MM.1S (cell line): Measurements from ENCODE around the gene GNAT2.

ENCODE experiments used
- DNase-seq: peaks from one replicate; pipeline ENCODE4 v3.0.0-alpha.2; 2015
- H2AFZ ChIP-seq: fragments of 300-600 bp; sonication (generic); 2 replicates; pipeline ENCODE4 v1.6.0; 2016; ENCODE audit warnings: antibody characterized with exemption, low read length
- H3F3A ChIP-seq: fragments of 300-600 bp; sonication (generic); 2 replicates; pipeline ENCODE4 v1.6.1; 2016; ENCODE audit warnings: mild to moderate bottlenecking, antibody characterized with exemption, low read length, moderate library complexity, mixed read lengths; ENCODE audit not compliant: insufficient read depth
- H3K27ac ChIP-seq: fragments of 300-600 bp; sonication (generic); 2 replicates; pipeline ENCODE4 v1.5.1; 2016; ENCODE audit warnings: mild to moderate bottlenecking, low read length
- H3K27me3 ChIP-seq: fragments of 300-600 bp; sonication (generic); replicated peaks from 2 replicates; pipeline ENCODE4 v1.6.0; 2016; ENCODE audit warnings: low read length; ENCODE audit not compliant: insufficient read depth
- H3K36me3 ChIP-seq: fragments of 300-600 bp; sonication (generic); replicated peaks from 2 replicates; pipeline ENCODE4 v1.6.1; 2016; ENCODE audit warnings: mild to moderate bottlenecking, low read length, mixed read lengths; ENCODE audit not compliant: insufficient read depth
- H3K4me1 ChIP-seq: fragments of 300-600 bp; sonication (generic); 2 replicates; pipeline ENCODE4 v1.6.1; 2016; ENCODE audit warnings: low read length, mixed read lengths
- H3K4me2 ChIP-seq: fragments of 300-600 bp; sonication (generic); 2 replicates; pipeline ENCODE4 v1.6.0; 2016; ENCODE audit warnings: low read depth, low read length
- H3K4me3 ChIP-seq: fragments of 300-600 bp; sonication (generic); 2 replicates; pipeline ENCODE4 v1.5.1; 2016; ENCODE audit warnings: low read length, mixed read lengths
- H3K79me2 ChIP-seq: fragments of 300-600 bp; sonication (generic); 2 replicates; pipeline ENCODE4 v1.6.1; 2016; ENCODE audit warnings: mixed run types, low read length, mixed read lengths
- H3K9ac ChIP-seq: fragments of 300-600 bp; sonication (generic); 2 replicates; pipeline ENCODE4 v1.6.1; 2016; ENCODE audit warnings: low read length, mixed read lengths
- H3K9me2 ChIP-seq: fragments of 300-600 bp; sonication (generic); replicated peaks from 2 replicates; pipeline ENCODE4 v1.6.1; 2016; ENCODE audit warnings: mild to moderate bottlenecking, low read length, mixed read lengths; ENCODE audit not compliant: insufficient read depth
- H3K9me3 ChIP-seq: fragments of 300-600 bp; sonication (generic); replicated peaks from 2 replicates; pipeline ENCODE4 v1.6.1; 2016; ENCODE audit warnings: mild to moderate bottlenecking, low read length, mixed read lengths; ENCODE audit not compliant: insufficient read depth
- H4K20me1 ChIP-seq: fragments of 300-600 bp; sonication (generic); 2 replicates; pipeline ENCODE4 v1.6.1; 2016; ENCODE audit warnings: mild to moderate bottlenecking, low read length, moderate library complexity, mixed read lengths; ENCODE audit not compliant: insufficient read depth
- EZH2 ChIP-seq: fragments of 300-600 bp; sonication (generic); optimal IDR thresholded peaks from 2 replicates; pipeline ENCODE3; 2017; ENCODE audit warnings: low read depth, mild to moderate bottlenecking, antibody characterized with exemption, low read length, mixed read lengths
- EZH2phosphoT487 ChIP-seq: fragments of 300-600 bp; sonication (generic); IDR thresholded peaks from 2 replicates; pipeline ENCODE4 v1.6.1; 2018; ENCODE audit warnings: antibody characterized with exemption, low read length
- TF ChIP-seq, protein P1 (sequence below): fragments of 300-600 bp; sonication (generic); IDR thresholded peaks from 2 replicates; pipeline ENCODE4 v1.5.1; 2016; ENCODE audit warnings: antibody characterized with exemption, low read length, mixed read lengths

Gene GNAT2

DNA sequence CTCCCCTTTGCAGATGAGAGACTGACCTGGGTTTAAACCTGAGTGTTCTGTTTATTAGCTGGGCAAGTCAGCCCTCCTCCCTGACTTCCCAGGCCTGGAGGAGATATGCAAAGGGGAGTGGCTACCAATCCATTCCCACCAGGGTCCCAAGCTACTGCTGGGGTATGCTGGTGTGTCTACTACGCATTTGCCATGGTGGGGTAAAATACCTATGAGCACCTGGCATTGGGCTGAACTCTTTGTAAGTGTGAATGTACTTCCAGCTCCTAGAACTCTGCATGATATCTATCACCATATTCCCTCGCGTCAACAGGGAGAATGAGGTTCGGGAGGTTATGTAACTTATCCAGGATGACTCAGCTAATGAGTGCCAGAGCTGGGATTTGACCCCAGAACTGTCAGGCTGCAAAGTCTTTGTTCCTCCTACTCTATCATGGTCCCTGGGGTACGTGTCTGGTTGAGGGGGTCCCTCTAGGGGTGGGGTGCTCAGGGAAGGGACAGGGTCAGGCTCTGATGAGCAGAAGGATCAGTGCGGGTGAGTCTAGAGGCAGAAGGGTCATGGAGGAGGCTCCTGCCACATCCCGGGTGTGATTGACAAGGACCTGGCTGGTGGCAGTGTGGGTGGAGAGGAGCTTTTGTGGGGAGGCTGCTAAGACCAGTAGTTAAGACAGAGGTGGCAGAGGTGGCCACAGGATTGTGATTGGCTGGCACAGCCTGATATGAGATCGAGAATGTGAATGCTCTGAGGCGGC lies 17.0 kb upstream of the GNAT2 start:
- no peak for DNase-seq
- H3K4me2 ChIP-seq, result no peak overlapping the region
- peaks cover 23% of the 10 kb centered on the region for H3K4me1 ChIP-seq
- no peak overlapping the region for H3K9ac ChIP-seq
- H4K20me1 ChIP-seq, result no peaks in the 10 kb centered on the region
- no peak overlapping the region for H3K27ac ChIP-seq
- no peaks in the 10 kb centered on the region for H3F3A ChIP-seq
- H2AFZ ChIP-seq, result no peak overlapping the region
- no peaks in the 10 kb centered on the region for H3K9me3 ChIP-seq
- no peaks in the 10 kb centered on the region for H3K79me2 ChIP-seq
- no peaks in the 10 kb centered on the region for H3K27me3 ChIP-seq
- no peak overlapping the region for H3K4me3 ChIP-seq
- no peaks in the 10 kb centered on the region for H3K36me3 ChIP-seq
- no peaks in the 10 kb centered on the region for H3K9me2 ChIP-seq
- TF ChIP-seq EZH2 (no peak), EZH2phosphoT487 (no peak)
- TF ChIP-seq, protein P1, sequence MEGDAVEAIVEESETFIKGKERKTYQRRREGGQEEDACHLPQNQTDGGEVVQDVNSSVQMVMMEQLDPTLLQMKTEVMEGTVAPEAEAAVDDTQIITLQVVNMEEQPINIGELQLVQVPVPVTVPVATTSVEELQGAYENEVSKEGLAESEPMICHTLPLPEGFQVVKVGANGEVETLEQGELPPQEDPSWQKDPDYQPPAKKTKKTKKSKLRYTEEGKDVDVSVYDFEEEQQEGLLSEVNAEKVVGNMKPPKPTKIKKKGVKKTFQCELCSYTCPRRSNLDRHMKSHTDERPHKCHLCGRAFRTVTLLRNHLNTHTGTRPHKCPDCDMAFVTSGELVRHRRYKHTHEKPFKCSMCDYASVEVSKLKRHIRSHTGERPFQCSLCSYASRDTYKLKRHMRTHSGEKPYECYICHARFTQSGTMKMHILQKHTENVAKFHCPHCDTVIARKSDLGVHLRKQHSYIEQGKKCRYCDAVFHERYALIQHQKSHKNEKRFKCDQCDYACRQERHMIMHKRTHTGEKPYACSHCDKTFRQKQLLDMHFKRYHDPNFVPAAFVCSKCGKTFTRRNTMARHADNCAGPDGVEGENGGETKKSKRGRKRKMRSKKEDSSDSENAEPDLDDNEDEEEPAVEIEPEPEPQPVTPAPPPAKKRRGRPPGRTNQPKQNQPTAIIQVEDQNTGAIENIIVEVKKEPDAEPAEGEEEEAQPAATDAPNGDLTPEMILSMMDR, result no peak

DNA sequence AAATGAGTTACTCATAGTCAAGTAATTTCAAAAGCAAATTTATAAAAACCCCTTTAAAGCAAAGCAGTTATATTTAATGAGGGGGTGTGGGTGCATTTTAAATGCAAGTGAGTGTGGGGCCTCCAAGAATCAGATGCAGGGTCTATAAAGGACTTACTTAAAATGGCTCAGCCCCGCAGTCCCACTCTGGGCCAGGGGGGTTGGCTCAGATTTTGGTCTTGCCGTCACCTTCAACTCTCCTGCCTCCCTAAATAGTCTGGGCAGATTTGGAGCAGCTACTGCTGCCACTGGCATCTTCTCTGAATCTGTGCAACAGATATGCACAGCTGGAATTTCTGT lies 16.4 kb upstream of the GNAT2 start:
- H3K36me3 ChIP-seq, result no peaks in the 10 kb centered on the region
- H3K9me3 ChIP-seq, result no peaks in the 10 kb centered on the region
- DNase-seq, result no peak
- H3K9ac ChIP-seq, result no peak overlapping the region
- no peaks in the 10 kb centered on the region for H3K9me2 ChIP-seq
- no peak for TF ChIP-seq EZH2
- TF ChIP-seq EZH2phosphoT487, result no peak
- H3K4me2 ChIP-seq, result peak overlapping the region; percentile 85; the same call in 1 of the 2 replicates
- H4K20me1 ChIP-seq, result no peaks in the 10 kb centered on the region
- no peak overlapping the region for H3K4me3 ChIP-seq
- H3K4me1 ChIP-seq, result peaks cover 23% of the 10 kb centered on the region
- H3F3A ChIP-seq, result no peaks in the 10 kb centered on the region
- no peaks in the 10 kb centered on the region for H3K27me3 ChIP-seq
- H2AFZ ChIP-seq, result no peak overlapping the region
- no peaks in the 10 kb centered on the region for H3K79me2 ChIP-seq
- H3K27ac ChIP-seq, result peak overlapping the region; percentile 74; the same call in 1 of the 2 replicates

DNA sequence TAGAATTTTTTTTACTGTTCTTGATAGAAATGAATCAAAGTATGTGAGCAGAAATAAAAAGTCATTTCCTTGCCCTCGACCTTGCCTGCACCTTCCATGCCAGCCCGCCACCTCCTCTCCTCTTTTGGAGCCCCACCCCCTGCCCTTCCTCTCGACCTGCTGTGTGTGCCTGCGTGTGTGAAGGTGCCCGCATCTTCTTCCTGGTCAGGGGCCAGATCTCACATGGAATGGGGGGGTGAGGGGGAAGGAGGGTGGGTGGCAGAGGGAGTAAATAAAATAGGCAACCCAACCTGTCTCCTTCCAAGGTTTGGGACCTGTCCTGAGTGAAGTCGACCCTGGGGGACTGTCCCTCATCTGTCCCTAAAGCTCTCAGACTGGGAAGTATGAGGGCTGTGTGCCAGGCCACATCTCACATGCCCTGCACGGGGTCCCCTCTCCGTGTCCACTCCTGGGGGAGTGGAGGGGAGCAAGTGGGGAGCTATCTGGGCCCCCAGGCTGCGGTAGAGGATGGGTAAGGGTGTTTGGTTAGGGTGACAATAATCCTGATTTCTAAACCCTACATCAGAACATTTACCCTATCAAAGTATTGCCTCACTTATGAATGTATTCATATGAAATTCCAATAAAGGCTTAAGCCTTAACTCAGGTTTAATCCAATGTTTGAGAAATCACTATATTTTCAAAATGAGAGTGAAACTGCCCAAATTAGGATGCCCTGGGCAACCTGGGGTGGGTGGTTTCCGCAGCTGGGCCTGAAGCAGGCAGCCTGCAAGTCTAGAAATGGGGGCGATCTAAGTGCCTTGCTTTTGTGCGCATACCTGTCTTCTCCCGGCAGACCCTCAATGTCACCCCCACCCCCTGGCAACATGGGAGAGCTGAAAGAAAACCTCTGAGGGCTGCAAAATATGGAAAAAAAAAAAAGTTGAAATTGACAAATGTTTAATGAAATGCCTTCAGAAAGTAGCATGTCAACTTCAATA lies 15.6 kb upstream of the GNAT2 start:
- H2AFZ ChIP-seq, result peak overlapping the region; percentile 35; the same call in 1 of the 2 replicates
- TF ChIP-seq EZH2phosphoT487 (no peak), EZH2 (no peak)
- TF ChIP-seq, protein P1, result no peak
- peak overlapping the region; percentile 46; the same call in 1 of the 2 replicates for H3K4me3 ChIP-seq
- H3K9ac ChIP-seq, result peak overlapping the region; percentile 40; the same call in 1 of the 2 replicates
- H4K20me1 ChIP-seq, result no peaks in the 10 kb centered on the region
- no peaks in the 10 kb centered on the region for H3K9me2 ChIP-seq
- peak; percentile 25 for DNase-seq
- H3K27ac ChIP-seq, result peak overlapping the region; percentile 74
- peak overlapping the region; percentile 85 for H3K4me2 ChIP-seq
- H3K9me3 ChIP-seq, result no peaks in the 10 kb centered on the region
- no peaks in the 10 kb centered on the region for H3K79me2 ChIP-seq
- peaks cover 22% of the 10 kb centered on the region for H3K4me1 ChIP-seq
- no peaks in the 10 kb centered on the region for H3F3A ChIP-seq
- no peaks in the 10 kb centered on the region for H3K27me3 ChIP-seq
- no peaks in the 10 kb centered on the region for H3K36me3 ChIP-seq
